ENCODE measurements around the gene CDAN1.

DNA sequence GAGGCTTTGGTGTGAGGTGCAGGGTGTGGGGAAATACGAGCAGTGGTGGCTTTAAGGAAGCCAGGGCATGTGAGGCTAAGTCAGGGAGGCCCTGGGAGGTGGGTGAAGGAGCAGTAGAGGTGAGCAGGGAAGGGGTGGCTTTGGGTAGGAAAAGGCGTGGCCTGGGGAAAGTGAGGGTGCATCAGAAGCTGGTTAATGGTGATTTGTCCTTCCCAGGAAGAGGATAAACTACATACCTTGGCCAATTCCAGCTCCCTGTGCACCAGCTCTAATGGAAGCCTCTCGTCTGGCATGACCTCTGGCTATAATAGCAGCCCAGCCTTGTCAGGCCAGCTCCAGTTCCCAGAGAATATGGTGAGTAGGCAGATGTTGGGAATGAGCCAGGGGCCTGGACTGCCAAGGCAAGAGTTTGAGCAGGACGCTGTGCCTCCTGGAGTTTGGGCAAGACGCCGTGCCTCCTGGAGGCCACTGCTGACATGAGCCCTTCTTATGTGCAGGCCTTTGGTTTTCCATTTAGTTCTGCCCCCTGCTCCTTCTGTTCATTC is 41.3 kb downstream of the CDAN1 start:
- no peak for TF ChIP-seq ARNT (IDR thresholded peaks at IDR 0.05)
- TF ChIP-seq FOXM1 (IDR thresholded peaks at IDR 0.05; ENCODE audit: borderline replicate concordance), result no peak
- TF ChIP-seq SP1 (IDR thresholded peaks at IDR 0.05), result no peak
- no peak for TF ChIP-seq TARDBP (IDR thresholded peaks at IDR 0.05)
- TF ChIP-seq, protein P1, sequence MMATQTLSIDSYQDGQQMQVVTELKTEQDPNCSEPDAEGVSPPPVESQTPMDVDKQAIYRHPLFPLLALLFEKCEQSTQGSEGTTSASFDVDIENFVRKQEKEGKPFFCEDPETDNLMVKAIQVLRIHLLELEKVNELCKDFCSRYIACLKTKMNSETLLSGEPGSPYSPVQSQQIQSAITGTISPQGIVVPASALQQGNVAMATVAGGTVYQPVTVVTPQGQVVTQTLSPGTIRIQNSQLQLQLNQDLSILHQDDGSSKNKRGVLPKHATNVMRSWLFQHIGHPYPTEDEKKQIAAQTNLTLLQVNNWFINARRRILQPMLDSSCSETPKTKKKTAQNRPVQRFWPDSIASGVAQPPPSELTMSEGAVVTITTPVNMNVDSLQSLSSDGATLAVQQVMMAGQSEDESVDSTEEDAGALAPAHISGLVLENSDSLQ (IDR thresholded peaks at IDR 0.05), result no peak
- no peak for TF ChIP-seq SUZ12 (IDR thresholded peaks at IDR 0.05)
- no peak for TF ChIP-seq NFRKB (IDR thresholded peaks at IDR 0.05)
- no peak for TF ChIP-seq FOXK2 (IDR thresholded peaks at IDR 0.05)
- TF ChIP-seq CTBP1 (IDR thresholded peaks at IDR 0.05; ENCODE audit: borderline replicate concordance), result no peak
- no peak for TF ChIP-seq ELF4 (IDR thresholded peaks at IDR 0.05)
- no peak for TF ChIP-seq LEF1 (IDR thresholded peaks at IDR 0.05; ENCODE audit: borderline replicate concordance)
- TF ChIP-seq L3MBTL2 (conservative IDR thresholded peaks at IDR 0.05), result no peak
